AG04450 (cell line): ENCODE measurements around the gene PRKN. TPM values are rescaled to one million over a fixed set of nuclear protein-coding genes. Genes with fewer than 3 reads are reported as not detected.

Experiments used
- CTCF ChIA-PET: fragments of 300-600, 350-600 bp; formaldehyde crosslinking; extraction: SDS; loops from one replicate; lab custom pipeline; 2022; ENCODE audit warnings: antibody characterized with exemption, inconsistent platforms; lab: Charles Lee
- POLR2A ChIA-PET: fragments of 350-600 bp; formaldehyde crosslinking; extraction: SDS; loops from one replicate; lab custom pipeline; 2021; ENCODE audit warnings: antibody characterized with exemption, inconsistent platforms; lab: Yijun Ruan, JAX
- DNase-seq: peaks from one replicate; pipeline ENCODE4 v3.0.0-alpha.2; 2011; ENCODE audit warnings: low read depth, low spot score
- H3K27ac ChIP-seq: one replicate; pipeline ENCODE4 v1.5.1; 2012; ENCODE audit warnings: low read depth, low read length, control low read depth
- H3K27me3 ChIP-seq: one replicate; pipeline ENCODE4 v1.6.0; 2012; ENCODE audit warnings: low read length; ENCODE audit not compliant: control insufficient read depth, insufficient read depth
- H3K4me3 ChIP-seq: 2 replicates; pipeline ENCODE4 v1.5.1; 2011; ENCODE audit warnings: mild to moderate bottlenecking, low read depth, low read length, control low read depth
- H3K9me3 ChIP-seq: 2 replicates; pipeline ENCODE4 v1.5.1; 2012; ENCODE audit warnings: low read length; ENCODE audit not compliant: control insufficient read depth, insufficient read depth
- CTCF ChIP-seq: IDR thresholded peaks from 2 replicates; pipeline ENCODE4 v1.5.1; 2011; ENCODE audit warnings: low read depth, low read length, control low read depth, inconsistent platforms
- polyA plus RNA-seq: library from polyadenylated mRNA; depleted of rRNA; stranded (reverse); fragments of >200 nt; gene quantifications from 2 replicates; pipeline ENCODE4 v1.2.3, GENCODE V29; 2011

PRKN gene
- polyA plus RNA-seq, 1 experiment = not detected

GRCh38 chr6:161584051-161584450 is 1143.5 kb downstream of the PRKN start:
- no peak for TF ChIP-seq CTCF
- Histone ChIP-seq H3K27me3 (no peaks in the 10 kb centered on the region), H3K27ac (no peak overlapping the region), H3K9me3 (peaks cover 9% of the 10 kb centered on the region; the same call in 1 of the 2 replicates), H3K4me3 (no peak overlapping the region)
- no peak for DNase-seq
- ChIA-PET POLR2A (no interaction called here), CTCF (no interaction called here)

- ChIA-PET CTCF (no interaction called here), POLR2A (no interaction called here)
- no peaks in the 10 kb centered on the region for H3K27me3 ChIP-seq
- H3K27ac ChIP-seq = no peak overlapping the region
- peaks cover 7% of the 10 kb centered on the region; the same call in 1 of the 2 replicates for H3K9me3 ChIP-seq
- H3K4me3 ChIP-seq = no peak overlapping the region
- TF ChIP-seq CTCF = no peak
- DNase-seq = no peak
Measured at GRCh38 chr6:161583584-161583983, 1144.0 kb downstream of the PRKN start.

GRCh38 chr6:161578478-161578877 is 1149.1 kb downstream of the PRKN start:
- TF ChIP-seq CTCF = no peak
- Histone ChIP-seq H3K27ac (no peak overlapping the region), H3K9me3 (peaks cover 7% of the 10 kb centered on the region; the same call in 1 of the 2 replicates), H3K4me3 (no peak overlapping the region), H3K27me3 (no peaks in the 10 kb centered on the region)
- ChIA-PET CTCF (no interaction called here), POLR2A (no interaction called here)
- no peak for DNase-seq

GRCh38 chr6:161575523-161576254 is 1151.9 kb downstream of the PRKN start:
- TF ChIP-seq CTCF = no peak
- no peak overlapping the region for H3K4me3 ChIP-seq
- no peaks in the 10 kb centered on the region for H3K27me3 ChIP-seq
- ChIA-PET POLR2A (no interaction called here), CTCF (no interaction called here)
- DNase-seq = no peak
- no peak overlapping the region for H3K27ac ChIP-seq
- H3K9me3 ChIP-seq = peaks cover 8% of the 10 kb centered on the region

- no peak for TF ChIP-seq CTCF
- H3K4me3 ChIP-seq = no peak overlapping the region
- no peak for DNase-seq
- ChIA-PET POLR2A (no interaction called here), CTCF (no interaction called here)
- no peak overlapping the region for H3K27ac ChIP-seq
- H3K27me3 ChIP-seq = no peaks in the 10 kb centered on the region
- peaks cover 3% of the 10 kb centered on the region; the same call in 1 of the 2 replicates for H3K9me3 ChIP-seq
Measured at GRCh38 chr6:161568885-161569456, 1158.6 kb downstream of the PRKN start.
